Pancreas (tissue), 10 donors: Measurements from ENCODE around the gene PCDHGA1. TPM values are rescaled to one million over a fixed set of nuclear protein-coding genes. Genes with fewer than 3 reads are reported as not detected.
A peak's percentile ranks its signal among the peaks of the same experiment; 100 is the strongest.

ENCODE experiments used
- ATAC-seq, 4 donors: fragments of 200-7000 bp; cut with Tn5 transposase; one replicate each; pipeline versions ENCODE4 v1.8.0 to v1.9.1; 2020; ENCODE audit warnings: mild to moderate bottlenecking in 4 of 4, moderate library complexity in 4 of 4
- DNase-seq, 6 donors: peaks; one replicate each; pipeline ENCODE4 v3.0.0-alpha.2; 2020
- FAIRE-seq: peaks from 2 replicates; lab custom pipeline; 2012; peaks lifted over from hg19 to GRCh38; lab: Jason Lieb, UNC
- H3K27ac ChIP-seq, 4 donors: fragments of 200-600 bp; sonication (generic); 1 replicate in 3 of 4; 2 replicates in 1 of 4; pipeline versions ENCODE4 v1.5.0 to v1.8.0; 2020
- H3K27me3 ChIP-seq, 4 donors: fragments of 200-600 bp; one replicate each; pipeline ENCODE4 v1.8.0; 2021
- H3K36me3 ChIP-seq, 3 donors: fragments of 200-600 bp; sonication (generic) in 1 of 3; one replicate each; pipeline versions ENCODE4 v1.5.0 to v1.8.0; 2020 to 2021
- H3K4me1 ChIP-seq, 3 donors: fragments of 200-600 bp; one replicate each; pipeline ENCODE4 v1.8.0; 2021
- H3K4me3 ChIP-seq, 4 donors: fragments of 200-600 bp; sonication (generic) in 2 of 4; one replicate each; pipeline versions ENCODE4 v1.5.0 to v1.8.0; 2020 to 2021
- H3K9me3 ChIP-seq, 4 donors: fragments of 200-600 bp; one replicate each; pipeline ENCODE4 v1.8.0; 2021
- WGBS, 2 donors: extraction: QIAGEN DNeasy Blood & Tissue Kit; methylation state at CpG; one replicate each; pipeline ENCODE4 v1.1.7; 2013; 5-methylcytosine and 5-hydroxymethylcytosine counted together
- intact Hi-C, 3 donors: fragments of 100-400 bp; cut with DNase I; formaldehyde crosslinking; loops; one replicate each; pipeline versions ENCODE4 v1.11.1 to v1.14.2; 2022
- polyA plus RNA-seq, 2 donors: library from polyadenylated mRNA; stranded (reverse); fragments of 200-250 nt; gene quantifications; one replicate each; pipeline ENCODE4 v1.2.3, GENCODE V29; 2013
- total RNA-seq, 6 donors: library from RNA; stranded (reverse); fragmentation: NEBNext Ultra II Directional in 4 of 6; extraction: Animal tissue kit (Norgen Biotek cat#: 25700) in 4 of 6; gene quantifications; one replicate each; pipeline versions ENCODE4 v1.2.1 to v1.2.4, GENCODE V29; 2021 to 2023
- TF ChIP-seq, protein P1 (sequence below), 4 donors: fragments of 200-600 bp; sonication (generic) in 3 of 4; IDR thresholded peaks; one replicate each; pipeline versions ENCODE4 v1.5.0 to v1.8.0; 2021; ENCODE audit warnings: antibody characterized with exemption in 4 of 4
- donor health status: healthy with polysubstance abuse.
- donor health status: DM: no; HTN: no; CAD: no; lungs with moderate emphysema.
- donor health status: DM: no; HTN: no; CAD: no.
- donor health status: control.
- donor health status: control.
- donor health status: Bipolar disorder and iron deficiency.
- donor health status: DM: yes; HTN: yes; CAD: no.
- donor health status: DM: no; HTN: no; CAD: no.
- donor health status: DM: no; HTN: no; CAD: no.
- donor health status: DM: yes; HTN: yes; CAD: no.

The PCDHGA1 gene
- total and polyA plus RNA-seq, 8 donors: 0.19 to 0.67 (median 0.32) TPM

DNA sequence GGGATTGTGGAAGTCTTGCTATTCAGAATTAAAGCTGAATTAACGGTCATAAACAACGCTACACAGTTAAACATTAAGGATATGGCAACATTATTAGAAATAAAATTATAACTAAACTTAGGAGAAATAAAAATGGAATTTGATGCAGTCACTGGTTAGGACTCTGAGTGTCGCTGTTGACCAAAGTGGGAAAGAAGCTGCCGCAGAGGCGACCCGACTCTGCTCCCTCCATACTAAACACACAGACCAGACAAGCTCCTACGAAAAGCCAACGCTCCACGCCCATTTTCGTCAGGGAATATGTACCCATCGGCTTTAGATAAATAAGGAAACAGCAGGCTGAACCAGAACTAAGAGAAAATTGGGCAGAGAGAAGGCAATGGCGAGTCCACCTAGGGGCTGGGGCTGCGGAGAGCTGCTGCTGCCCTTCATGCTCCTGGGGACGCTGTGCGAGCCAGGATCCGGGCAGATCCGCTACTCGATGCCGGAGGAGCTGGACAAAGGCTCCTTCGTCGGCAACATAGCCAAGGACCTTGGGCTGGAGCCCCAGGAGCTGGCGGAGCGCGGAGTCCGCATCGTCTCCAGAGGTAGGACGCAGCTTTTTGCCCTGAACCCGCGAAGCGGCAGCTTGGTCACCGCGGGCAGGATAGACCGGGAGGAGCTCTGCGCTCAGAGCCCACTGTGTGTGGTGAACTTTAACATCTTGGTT, 33.8 kb downstream of the PCDHGA1 start, which contains the start of gene PCDHGA5:
Gene PCDHGA5, plus strand, starts transcription at position 211 of the 709 bp plus-strand sequence. Its CDS starts 169 bp downstream, at position 380.
- DNase-seq: no peak
- H3K4me3 ChIP-seq: no peak within 1 kb of the TSS
- H3K27me3 ChIP-seq: peaks cover 0 to 5% (median 0%) of the 10 kb centered on the region in 4 donors
- no peaks in the 10 kb centered on the region for H3K36me3 ChIP-seq
- H3K9me3 ChIP-seq: peaks cover 0 to 6% (median 2%) of the 10 kb centered on the region in 4 donors
- 12 to 14% methylated on average over 34 of the region's 34 CpGs for WGBS, 2 donors
- ATAC-seq: no peak
- H3K27ac ChIP-seq: no peak within 1 kb of the TSS
- TF ChIP-seq, protein P1, sequence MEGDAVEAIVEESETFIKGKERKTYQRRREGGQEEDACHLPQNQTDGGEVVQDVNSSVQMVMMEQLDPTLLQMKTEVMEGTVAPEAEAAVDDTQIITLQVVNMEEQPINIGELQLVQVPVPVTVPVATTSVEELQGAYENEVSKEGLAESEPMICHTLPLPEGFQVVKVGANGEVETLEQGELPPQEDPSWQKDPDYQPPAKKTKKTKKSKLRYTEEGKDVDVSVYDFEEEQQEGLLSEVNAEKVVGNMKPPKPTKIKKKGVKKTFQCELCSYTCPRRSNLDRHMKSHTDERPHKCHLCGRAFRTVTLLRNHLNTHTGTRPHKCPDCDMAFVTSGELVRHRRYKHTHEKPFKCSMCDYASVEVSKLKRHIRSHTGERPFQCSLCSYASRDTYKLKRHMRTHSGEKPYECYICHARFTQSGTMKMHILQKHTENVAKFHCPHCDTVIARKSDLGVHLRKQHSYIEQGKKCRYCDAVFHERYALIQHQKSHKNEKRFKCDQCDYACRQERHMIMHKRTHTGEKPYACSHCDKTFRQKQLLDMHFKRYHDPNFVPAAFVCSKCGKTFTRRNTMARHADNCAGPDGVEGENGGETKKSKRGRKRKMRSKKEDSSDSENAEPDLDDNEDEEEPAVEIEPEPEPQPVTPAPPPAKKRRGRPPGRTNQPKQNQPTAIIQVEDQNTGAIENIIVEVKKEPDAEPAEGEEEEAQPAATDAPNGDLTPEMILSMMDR (IDR thresholded peaks at IDR 0.05): no peak
- no peak for FAIRE-seq
- intact Hi-C loops: loop anchor here in 1 of 3 donors (10.0 kb wide), 1 partner anchor 61 kb away; the partner anchor contains the start of gene PCDHGA11
- no peaks in the 10 kb centered on the region for H3K4me1 ChIP-seq

DNA sequence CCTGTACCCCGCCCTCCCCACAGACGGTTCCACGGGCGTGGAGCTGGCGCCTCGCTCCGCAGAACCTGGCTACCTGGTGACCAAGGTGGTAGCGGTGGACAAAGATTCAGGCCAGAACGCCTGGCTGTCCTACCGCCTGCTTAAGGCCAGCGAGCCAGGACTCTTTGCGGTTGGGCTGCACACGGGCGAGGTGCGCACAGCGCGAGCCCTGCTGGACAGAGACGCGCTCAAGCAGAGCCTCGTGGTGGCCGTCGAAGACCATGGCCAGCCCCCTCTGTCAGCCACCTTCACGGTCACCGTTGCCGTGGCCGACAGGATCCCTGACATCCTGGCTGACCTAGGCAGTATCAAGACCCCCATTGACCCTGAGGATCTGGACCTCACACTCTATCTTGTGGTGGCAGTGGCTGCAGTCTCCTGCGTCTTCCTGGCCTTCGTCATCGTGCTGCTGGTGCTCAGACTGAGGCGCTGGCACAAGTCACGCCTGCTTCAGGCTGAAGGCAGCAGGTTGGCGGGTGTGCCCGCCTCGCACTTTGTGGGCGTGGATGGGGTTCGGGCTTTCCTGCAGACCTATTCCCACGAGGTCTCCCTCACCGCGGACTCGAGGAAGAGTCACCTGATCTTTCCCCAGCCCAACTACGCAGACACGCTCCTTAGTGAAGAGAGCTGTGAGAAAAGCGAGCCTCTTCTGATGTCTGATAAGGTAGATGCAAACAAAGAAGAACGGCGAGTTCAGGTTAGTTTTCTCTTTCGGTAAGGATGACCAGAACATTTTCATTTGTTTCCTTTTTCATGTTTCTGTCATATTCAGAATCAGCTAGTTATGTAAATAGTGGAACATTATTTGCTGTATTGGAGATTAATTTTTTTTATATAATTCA, 35.9 kb downstream of the PCDHGA1 start:
- Histone ChIP-seq H3K9me3 (peaks cover 0 to 6% (median 2%) of the 10 kb centered on the region in 4 donors), H3K36me3 (no peaks in the 10 kb centered on the region), H3K27me3 (peaks cover 0 to 1% (median 0%) of the 10 kb centered on the region in 4 donors), H3K4me3 (no peak overlapping the region), H3K4me1 (no peaks in the 10 kb centered on the region), H3K27ac (no peak overlapping the region)
- intact Hi-C loops: loop anchor here in 1 of 3 donors (10.0 kb wide), 1 partner anchor 59 kb away; the partner anchor contains the start of gene PCDHGA11
- DNase-seq: no peak
- 24 to 26% methylated on average over 44 to 46 of the region's 46 CpGs for WGBS, 2 donors
- FAIRE-seq: no peak
- no peak for ATAC-seq
- TF ChIP-seq, protein P1 (IDR thresholded peaks at IDR 0.05): no peak

DNA sequence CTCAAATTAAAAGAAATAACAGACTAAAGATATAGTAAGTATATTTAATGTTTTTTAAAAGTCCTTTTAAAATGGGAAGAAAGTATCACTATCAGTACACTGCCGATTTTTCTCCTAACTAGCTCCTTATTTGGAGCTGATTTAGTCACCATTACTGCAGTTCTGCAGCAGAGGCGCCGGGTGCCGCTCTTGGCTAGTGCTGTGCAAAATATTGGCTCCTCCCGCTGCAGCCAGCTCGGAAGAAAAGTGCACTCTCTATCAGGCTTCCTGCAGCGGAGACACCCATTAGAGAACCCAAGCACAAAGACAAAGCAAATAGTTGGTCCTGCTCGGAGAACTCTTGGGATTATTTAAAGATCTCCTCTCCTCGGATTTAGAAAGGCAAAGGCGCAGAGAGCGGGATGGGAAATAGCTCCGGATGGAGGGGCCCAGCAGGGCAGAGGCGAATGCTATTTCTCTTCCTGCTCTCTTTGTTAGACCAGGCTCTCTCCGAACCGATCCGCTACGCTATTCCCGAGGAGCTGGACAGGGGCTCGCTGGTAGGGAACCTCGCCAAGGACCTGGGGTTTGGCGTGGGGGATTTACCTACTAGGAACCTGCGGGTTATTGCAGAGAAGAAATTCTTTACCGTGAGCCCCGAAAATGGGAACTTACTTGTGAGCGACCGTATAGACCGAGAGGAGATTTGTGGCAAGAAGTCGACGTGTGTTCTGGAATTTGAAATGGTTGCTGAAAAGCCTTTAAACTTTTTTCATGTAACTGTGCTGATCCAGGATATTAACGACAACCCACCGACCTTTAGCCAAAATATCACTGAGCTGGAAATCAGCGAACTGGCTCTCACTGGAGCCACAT, 39.9 kb downstream of the PCDHGA1 start, which contains the start of gene PCDHGB3:
Gene PCDHGB3, plus strand, starts transcription at position 249 of the 855 bp plus-strand sequence. Its CDS starts 153 bp downstream, at position 402.
- H3K36me3 ChIP-seq: no peaks in the 10 kb centered on the region
- no peak for FAIRE-seq
- no peak for DNase-seq
- H3K27me3 ChIP-seq: no peaks in the 10 kb centered on the region
- H3K4me3 ChIP-seq: peak within 1 kb of the TSS in 1 of 4 donors; percentile 27
- peak in 3 of 4 donors; percentile 78 to 84 (median 79) for ATAC-seq
- H3K9me3 ChIP-seq: peaks cover 0 to 27% (median 4%) of the 10 kb centered on the region in 4 donors
- no peak within 1 kb of the TSS for H3K27ac ChIP-seq
- WGBS, 2 donors: 16 to 20% methylated on average over 32 of the region's 32 CpGs
- intact Hi-C loops: loop anchor here in 1 of 3 donors (10.0 kb wide), 1 partner anchor 55 kb away; the partner anchor contains the start of gene PCDHGA11
- no peaks in the 10 kb centered on the region for H3K4me1 ChIP-seq
- TF ChIP-seq, protein P1 (IDR thresholded peaks at IDR 0.05): no peak
